Measurements from ENCODE around the gene FAM120B. TPM values are rescaled to one million over a fixed set of nuclear protein-coding genes. Genes with fewer than 3 reads are reported as not detected.
A peak's percentile ranks its signal among the peaks of the same experiment; 100 is the strongest.

The FAM120B gene
- total RNA-seq, 1 experiment from 2014 or later = 25.2 TPM

- no peak for TF ChIP-seq EGR1 (IDR thresholded peaks at IDR 0.05; ENCODE audit: low read depth)
- TF ChIP-seq ZBTB33 (IDR thresholded peaks at IDR 0.05; ENCODE audit: extremely low read depth, insufficient replicate concordance, low read length) = no peak
Observed at GRCh38 chr6:170437719-170438401, 131.3 kb downstream of the FAM120B start (continued).

GRCh38 chr6:170438402-170438753, 131.8 kb downstream of the FAM120B start:
- RAD21 ChIA-PET (ENCODE audit: low non-redundant PET in 1 of 2, low total read pairs in 2 of 2, uncharacterized antibody in 2 of 2, unreplicated experiment in 2 of 2) = no interaction called here
- no peaks in the 10 kb centered on the region for H3K27me3 ChIP-seq (ENCODE audit: insufficient read depth, low read length)
- no peak overlapping the region for H2AFZ ChIP-seq (ENCODE audit: low read depth, low read length, poor library complexity, severe bottlenecking)
- no peak overlapping the region for H3K9ac ChIP-seq (ENCODE audit: low read length)
- peak; percentile 67 for ATAC-seq
- CTCF ChIA-PET = no interaction called here
- H3K9me3 ChIP-seq (ENCODE audit: control insufficient read depth in 1 of 2, insufficient read depth in 1 of 2, low read depth in 1 of 2, low read length in 2 of 2) = no peaks in the 10 kb centered on the region
- no peak overlapping the region for H3K27ac ChIP-seq (ENCODE audit: low read depth, low read length)
- no peaks in the 10 kb centered on the region for H3K9me2 ChIP-seq (ENCODE audit: insufficient read depth)
- peak; percentile 12 for DNase-seq (ENCODE audit: low read depth, low spot score)
- no peaks in the 10 kb centered on the region for H3K36me3 ChIP-seq (ENCODE audit: control insufficient read depth in 1 of 2, insufficient read depth in 2 of 2, low read length in 2 of 2)
- H3K4me2 ChIP-seq (ENCODE audit: low read length) = 0 out of 2 replicates have a peak overlapping the region, but pooled peaks have one; percentile 17
- no peaks in the 10 kb centered on the region for H4K20me1 ChIP-seq (ENCODE audit: insufficient read depth)
- TF ChIP-seq TCF7L2 (IDR thresholded peaks at IDR 0.05; ENCODE audit: borderline replicate concordance, extremely low read depth, insufficient read depth, insufficient read length) (peak; percentile 79), SIN3A (IDR thresholded peaks at IDR 0.05; ENCODE audit: low read depth) (no peak)
- POLR2A ChIA-PET = no interaction called here
- intact Hi-C loops (cut with micrococcal nuclease) = no loop called here
- peaks cover 0 to 5% of the 10 kb centered on the region in 2 experiments; a peak in 1 of 4 replicates for H3K4me1 ChIP-seq (ENCODE audit: control insufficient read depth in 1 of 2, insufficient read depth in 2 of 2, low read length in 2 of 2)
- no peak overlapping the region for H3K4me3 ChIP-seq (replicated peaks in 1 of 2; ENCODE audit: low read depth in 1 of 2, low read length in 2 of 2)
- no peaks in the 10 kb centered on the region for H3K79me2 ChIP-seq (ENCODE audit: insufficient read depth, low read length)
- BruUV-seq (replicated peaks) = no TSS peak

- Histone ChIP-seq H3K27me3 (ENCODE audit: insufficient read depth, low read length) (no peaks in the 10 kb centered on the region), H3K9me2 (ENCODE audit: insufficient read depth) (no peaks in the 10 kb centered on the region), H3K9ac (ENCODE audit: low read length) (no peak overlapping the region), H3K4me1 (ENCODE audit: control insufficient read depth in 1 of 2, insufficient read depth in 2 of 2, low read length in 2 of 2) (peaks cover 0 to 5% of the 10 kb centered on the region in 2 experiments; a peak in 1 of 4 replicates), H3K4me3 (replicated peaks in 1 of 2; ENCODE audit: low read depth in 1 of 2, low read length in 2 of 2) (no peak overlapping the region), H4K20me1 (ENCODE audit: insufficient read depth) (no peaks in the 10 kb centered on the region), H3K36me3 (ENCODE audit: control insufficient read depth in 1 of 2, insufficient read depth in 2 of 2, low read length in 2 of 2) (no peaks in the 10 kb centered on the region), H2AFZ (ENCODE audit: low read depth, low read length, poor library complexity, severe bottlenecking) (no peak overlapping the region), H3K79me2 (ENCODE audit: insufficient read depth, low read length) (no peaks in the 10 kb centered on the region), H3K4me2 (ENCODE audit: low read length) (no peak overlapping the region), H3K9me3 (ENCODE audit: control insufficient read depth in 1 of 2, insufficient read depth in 1 of 2, low read depth in 1 of 2, low read length in 2 of 2) (no peaks in the 10 kb centered on the region), H3K27ac (ENCODE audit: low read depth, low read length) (no peak overlapping the region)
- ChIA-PET POLR2A (no interaction called here), CTCF (no interaction called here), RAD21 (ENCODE audit: low non-redundant PET in 1 of 2, low total read pairs in 2 of 2, uncharacterized antibody in 2 of 2, unreplicated experiment in 2 of 2) (no interaction called here)
- no TSS peak for BruUV-seq (replicated peaks)
- ATAC-seq = no peak
- DNase-seq (ENCODE audit: low read depth, low spot score) = no peak
- intact Hi-C loops (cut with micrococcal nuclease) = no loop called here
- TF ChIP-seq YY1 (IDR thresholded peaks at IDR 0.05; ENCODE audit: extremely low read depth, insufficient replicate concordance, low read depth, low read length) (no peak), ZBTB33 (IDR thresholded peaks at IDR 0.05; ENCODE audit: extremely low read depth, insufficient replicate concordance, low read length) (no peak), FOSL1 (IDR thresholded peaks at IDR 0.05; ENCODE audit: low read depth) (no peak), EGR1 (IDR thresholded peaks at IDR 0.05; ENCODE audit: low read depth) (no peak), POLR2A (IDR thresholded peaks at IDR 0.05; ENCODE audit: borderline replicate concordance, extremely low read depth, insufficient read depth, insufficient read length) (no peak), JUND (IDR thresholded peaks at IDR 0.05) (no peak), TCF7L2 (IDR thresholded peaks at IDR 0.05; ENCODE audit: borderline replicate concordance, extremely low read depth, insufficient read depth, insufficient read length) (no peak), SP1 (IDR thresholded peaks at IDR 0.05; ENCODE audit: low read depth) (no peak), CBX3 (IDR thresholded peaks at IDR 0.05; ENCODE audit: low read depth) (no peak), EZH2phosphoT487 (IDR thresholded peaks at IDR 0.05; ENCODE audit: borderline replicate concordance) (no peak), SIN3A (IDR thresholded peaks at IDR 0.05; ENCODE audit: low read depth) (no peak), EZH2 (IDR thresholded peaks at IDR 0.05) (no peak), POLR2AphosphoS5 (IDR thresholded peaks at IDR 0.05; ENCODE audit: low read depth, low read length) (no peak), RAD21 (IDR thresholded peaks at IDR 0.05; ENCODE audit: low read depth) (no peak), ZFX (IDR thresholded peaks at IDR 0.05) (no peak)
Observed at GRCh38 chr6:170438861-170439260, 132.3 kb downstream of the FAM120B start.

Measured in HCT116 (cell line).